Loucy (cell line): ENCODE data around the gene NDUFS6.

Experiments
- H2AFZ ChIP-seq: fragments of 200-600 bp; sonication (generic); 2 replicates; pipeline ENCODE4 v1.6.0; 2016; ENCODE audit warnings: antibody characterized with exemption, mild to moderate bottlenecking, low read length, moderate library complexity
- H3F3A ChIP-seq: fragments of 200-600 bp; 2 replicates; pipeline ENCODE4 v1.6.0; 2016; ENCODE audit warnings: antibody characterized with exemption, low read depth, mild to moderate bottlenecking
- H3K27me3 ChIP-seq: fragments of 200-600 bp; sonication (generic); 2 replicates; pipeline ENCODE4 v1.6.1; 2014; ENCODE audit warnings: low read length, mild to moderate bottlenecking; ENCODE audit not compliant: insufficient read depth, poor library complexity, severe bottlenecking
- H3K36me3 ChIP-seq: fragments of 200-600 bp; sonication (generic); 2 replicates; pipeline ENCODE4 v1.6.1; 2016; ENCODE audit warnings: low read length; ENCODE audit not compliant: insufficient read depth
- H3K4me1 ChIP-seq: fragments of 200-600 bp; sonication (generic); 2 replicates; pipeline ENCODE4 v1.5.1; 2014; ENCODE audit warnings: low read length, mild to moderate bottlenecking; ENCODE audit not compliant: insufficient read depth, poor library complexity, severe bottlenecking
- H3K4me2 ChIP-seq: fragments of 200-600 bp; sonication (generic); 2 replicates; pipeline ENCODE4 v1.6.0; 2014; ENCODE audit warnings: antibody characterized with exemption, low read length, low read depth, mild to moderate bottlenecking; ENCODE audit not compliant: poor library complexity, severe bottlenecking
- H3K4me3 ChIP-seq: fragments of 200-600 bp; sonication (generic); 2 replicates; pipeline ENCODE4 v1.5.1; 2014; ENCODE audit warnings: low read length, mild to moderate bottlenecking, mixed read lengths; ENCODE audit not compliant: poor library complexity, severe bottlenecking
- H3K79me2 ChIP-seq: fragments of 200-600 bp; sonication (generic); 2 replicates; pipeline ENCODE4 v1.6.1; 2014; ENCODE audit warnings: low read length; ENCODE audit not compliant: insufficient read depth
- H3K9ac ChIP-seq: fragments of 200-600 bp; sonication (generic); 2 replicates; pipeline ENCODE4 v1.6.0; 2014; ENCODE audit warnings: mild to moderate bottlenecking, low read depth, low read length, moderate library complexity; ENCODE audit not compliant: poor library complexity, severe bottlenecking
- H3K9me2 ChIP-seq: fragments of 200-600 bp; sonication (generic); replicated peaks from 2 replicates; pipeline ENCODE4 v1.6.1; 2016; ENCODE audit warnings: low read depth, low read length, mixed read lengths
- H3K9me3 ChIP-seq: fragments of 200-600 bp; sonication (generic); 2 replicates; pipeline ENCODE4 v1.6.1; 2014; ENCODE audit warnings: mild to moderate bottlenecking, antibody characterized with exemption, low read length, low read depth; ENCODE audit not compliant: insufficient read depth
- H4K20me1 ChIP-seq: fragments of 200-600 bp; sonication (generic); 2 replicates; pipeline ENCODE4 v1.6.0; 2014; ENCODE audit warnings: antibody characterized with exemption, low read length, mild to moderate bottlenecking; ENCODE audit not compliant: insufficient read depth, poor library complexity, severe bottlenecking
- CTCF ChIP-seq: fragments of 200-600 bp; sonication (generic); conservative IDR thresholded peaks from 2 replicates; pipeline ENCODE4 v1.5.1; 2014; ENCODE audit warnings: mild to moderate bottlenecking, antibody characterized with exemption, low read length
- EZH2phosphoT487 ChIP-seq: fragments of 200-600 bp; IDR thresholded peaks from 2 replicates; pipeline ENCODE4 v1.6.1; 2018; ENCODE audit warnings: antibody characterized with exemption, mild to moderate bottlenecking, moderate library complexity, borderline replicate concordance

Gene NDUFS6

GRCh38 chr5:1783216-1783554 is 18.0 kb upstream of the NDUFS6 start:
- Histone ChIP-seq H3K4me3 (no peak overlapping the region), H3K9me3 (no peaks in the 10 kb centered on the region), H3K4me1 (no peaks in the 10 kb centered on the region), H3K4me2 (no peak overlapping the region), H3K79me2 (no peaks in the 10 kb centered on the region), H3K9me2 (no peaks in the 10 kb centered on the region), H3K27me3 (no peaks in the 10 kb centered on the region), H3K36me3 (no peaks in the 10 kb centered on the region), H3K9ac (no peak overlapping the region), H4K20me1 (no peaks in the 10 kb centered on the region), H3F3A (no peaks in the 10 kb centered on the region), H2AFZ (no peak overlapping the region)
- no peak for TF ChIP-seq CTCF
- no peak for TF ChIP-seq EZH2phosphoT487

DNA sequence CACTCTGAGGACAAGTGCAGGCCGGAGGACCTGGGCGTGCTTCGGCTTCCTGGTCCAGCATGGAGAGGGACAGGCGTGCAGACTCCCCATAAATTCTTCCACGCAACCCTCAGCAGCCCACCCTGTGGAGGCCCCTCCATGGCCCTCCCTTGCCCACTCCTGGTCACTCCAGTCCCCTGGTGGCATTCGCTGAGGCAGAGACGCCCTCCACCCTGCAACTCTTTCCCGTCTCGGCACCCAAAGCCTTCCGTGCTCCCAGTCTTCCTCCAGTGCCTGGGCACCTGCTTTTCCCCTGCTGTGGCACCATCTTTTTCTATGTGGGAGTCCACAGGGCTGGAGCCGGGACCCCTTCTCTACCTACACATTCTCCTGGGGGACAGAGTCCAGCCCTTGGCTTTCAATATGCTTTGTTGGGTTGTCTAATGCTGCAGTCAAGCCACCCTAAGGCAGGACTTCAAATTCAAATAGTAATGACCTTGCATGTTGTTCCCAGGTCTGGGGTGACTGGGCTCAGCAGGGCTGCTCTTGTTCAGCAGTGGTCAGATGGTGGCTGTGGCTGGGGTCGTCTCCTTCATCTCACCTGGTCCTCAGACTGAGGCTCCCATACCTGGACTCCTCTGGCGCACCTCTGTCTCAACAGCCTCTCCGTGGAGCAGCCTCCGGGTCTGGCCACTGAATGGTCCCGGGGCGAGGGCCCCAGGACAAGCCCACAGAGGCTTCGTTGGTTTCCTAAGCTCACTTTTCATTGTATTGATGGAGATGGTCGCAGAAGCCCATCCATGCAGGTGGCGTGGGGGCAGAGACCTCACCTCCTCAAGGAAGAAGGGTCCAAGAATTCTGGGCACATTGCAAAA is 16.8 kb upstream of the NDUFS6 start:
- no peaks in the 10 kb centered on the region for H4K20me1 ChIP-seq
- no peaks in the 10 kb centered on the region for H3F3A ChIP-seq
- H3K27me3 ChIP-seq: no peaks in the 10 kb centered on the region
- H3K79me2 ChIP-seq: no peaks in the 10 kb centered on the region
- no peaks in the 10 kb centered on the region for H3K4me1 ChIP-seq
- no peaks in the 10 kb centered on the region for H3K9me2 ChIP-seq
- H3K9me3 ChIP-seq: no peaks in the 10 kb centered on the region
- H2AFZ ChIP-seq: no peak overlapping the region
- H3K36me3 ChIP-seq: no peaks in the 10 kb centered on the region
- no peak overlapping the region for H3K9ac ChIP-seq
- no peak overlapping the region for H3K4me3 ChIP-seq
- H3K4me2 ChIP-seq: no peak overlapping the region
- TF ChIP-seq CTCF: no peak

DNA sequence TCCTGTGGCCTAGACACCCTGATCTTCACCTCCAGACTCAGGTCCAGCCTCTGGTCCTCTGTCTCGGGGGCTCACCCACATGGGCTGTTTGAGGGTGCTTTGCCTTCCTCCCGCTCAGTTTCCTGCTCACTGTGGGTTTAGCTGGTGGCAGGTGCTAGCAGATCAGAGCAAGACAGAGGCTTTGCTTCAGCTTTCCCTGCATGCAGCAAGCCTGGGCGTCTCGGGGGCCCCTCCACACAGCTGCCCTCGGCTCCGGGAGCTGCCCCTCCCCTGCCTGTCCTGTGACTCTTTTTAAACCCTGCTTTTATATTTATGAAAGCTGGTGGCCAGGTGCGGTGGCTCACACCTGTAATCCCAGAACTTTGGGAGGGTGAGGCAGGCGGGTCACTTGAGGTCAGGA is 16.1 kb upstream of the NDUFS6 start:
- Histone ChIP-seq H3F3A (no peaks in the 10 kb centered on the region), H2AFZ (no peak overlapping the region), H3K4me1 (peaks cover 6% of the 10 kb centered on the region), H4K20me1 (no peaks in the 10 kb centered on the region), H3K9ac (no peak overlapping the region), H3K27me3 (no peaks in the 10 kb centered on the region), H3K4me2 (no peak overlapping the region), H3K4me3 (no peak overlapping the region), H3K9me3 (no peaks in the 10 kb centered on the region), H3K79me2 (no peaks in the 10 kb centered on the region), H3K9me2 (no peaks in the 10 kb centered on the region), H3K36me3 (no peaks in the 10 kb centered on the region)
- TF ChIP-seq CTCF: no peak
- no peak for TF ChIP-seq EZH2phosphoT487
